Amniotic epithelial cell (primary cell): ENCODE results near the gene BAIAP2.
"Not testable (repeated sequence)": the region's sequence is repeated elsewhere in the genome, so short reads cannot be mapped to it uniquely, and the experiment has no call there.

ENCODE experiments used
- DNase-seq: peaks from one replicate; pipeline ENCODE4 v3.0.0-alpha.2; 2010; ENCODE audit warnings: low read depth

Gene BAIAP2

DNA sequence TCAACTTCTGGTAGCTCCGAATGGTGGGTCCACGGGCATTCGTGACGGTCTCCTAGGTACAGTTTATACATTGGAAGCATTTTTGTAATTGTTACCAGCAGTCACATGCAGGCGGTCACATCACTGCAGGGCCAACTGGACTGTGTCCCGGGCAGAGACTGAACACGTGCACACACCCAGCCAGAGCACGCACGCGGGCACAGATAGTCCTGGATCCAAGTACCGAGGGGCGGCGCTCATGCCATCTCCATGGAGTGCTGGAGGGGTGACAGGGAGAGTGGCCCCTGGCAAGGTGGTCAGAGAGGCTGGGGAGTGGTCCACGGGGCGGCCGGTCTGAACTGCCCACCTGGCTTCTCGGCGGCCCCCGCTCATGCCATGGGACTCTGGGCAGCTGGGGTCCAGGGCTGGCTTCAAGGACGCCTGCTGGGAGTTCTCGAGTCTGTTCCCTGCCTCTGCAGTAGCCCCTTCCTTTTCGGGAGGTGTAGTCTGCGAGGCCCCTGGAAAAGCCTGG is 34.2 kb downstream of the BAIAP2 start:
- DNase-seq, result no peak

DNA sequence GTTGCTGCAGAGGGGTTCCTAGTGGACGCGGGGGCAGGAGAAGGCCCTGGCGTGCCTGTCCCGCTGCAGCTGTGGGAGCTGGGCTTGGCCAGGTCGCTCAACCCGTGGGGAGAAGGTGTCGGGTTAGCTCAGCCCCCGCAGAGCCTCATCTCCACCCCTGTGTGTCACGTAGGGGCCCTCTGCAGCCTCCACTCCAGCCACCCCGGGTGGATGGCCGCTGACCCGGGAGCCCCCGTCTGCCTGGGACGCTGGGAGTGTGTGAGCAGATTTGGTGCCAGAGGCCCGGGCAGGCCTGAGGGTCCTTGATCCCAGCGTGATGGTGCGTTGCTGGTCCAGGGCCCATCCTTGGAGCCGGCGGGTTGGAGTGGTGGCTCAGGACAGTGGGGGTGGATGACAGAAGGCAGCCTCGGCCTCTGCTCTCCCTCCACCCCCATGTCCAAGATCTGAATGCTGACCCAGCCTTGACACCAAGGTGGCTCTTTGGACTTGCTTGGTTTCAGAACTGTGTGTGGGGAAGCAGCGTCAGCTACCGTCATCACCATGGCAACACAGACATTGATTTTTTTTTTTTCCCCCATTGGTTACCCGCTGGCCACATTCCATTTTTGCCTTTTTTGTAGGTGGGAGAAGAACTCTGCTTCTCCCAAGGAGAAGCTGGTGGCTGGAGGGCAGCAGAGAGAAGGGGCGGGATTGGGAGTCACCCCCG is 35.7 kb downstream of the BAIAP2 start:
- DNase-seq, result no peak

- no peak for DNase-seq
Measured at GRCh38 chr17:81071761-81072741, 37.1 kb downstream of the BAIAP2 start.

- no peak for DNase-seq
Measured at GRCh38 chr17:81073967-81074839, 39.3 kb downstream of the BAIAP2 start.

DNA sequence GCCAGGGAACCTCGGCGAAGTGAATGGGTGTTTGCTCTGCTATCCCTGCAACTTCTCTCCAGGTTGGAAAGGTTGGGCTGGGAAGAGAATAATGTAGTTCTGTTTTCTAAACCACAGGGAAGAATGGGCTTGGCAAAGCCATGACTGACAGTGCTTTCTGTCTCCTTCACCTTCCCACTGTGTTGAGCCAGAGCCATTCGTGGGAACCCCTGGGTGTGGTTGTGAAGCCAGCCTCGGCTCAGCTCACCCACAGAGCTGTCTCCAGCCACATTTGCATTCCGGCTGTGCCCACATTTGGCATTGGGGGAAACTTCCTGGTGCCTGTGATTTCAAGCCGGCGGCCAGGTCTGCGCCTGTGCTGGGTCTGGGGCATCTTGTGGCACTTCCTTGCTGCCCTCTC is 39.9 kb downstream of the BAIAP2 start:
- DNase-seq, result no peak

DNA sequence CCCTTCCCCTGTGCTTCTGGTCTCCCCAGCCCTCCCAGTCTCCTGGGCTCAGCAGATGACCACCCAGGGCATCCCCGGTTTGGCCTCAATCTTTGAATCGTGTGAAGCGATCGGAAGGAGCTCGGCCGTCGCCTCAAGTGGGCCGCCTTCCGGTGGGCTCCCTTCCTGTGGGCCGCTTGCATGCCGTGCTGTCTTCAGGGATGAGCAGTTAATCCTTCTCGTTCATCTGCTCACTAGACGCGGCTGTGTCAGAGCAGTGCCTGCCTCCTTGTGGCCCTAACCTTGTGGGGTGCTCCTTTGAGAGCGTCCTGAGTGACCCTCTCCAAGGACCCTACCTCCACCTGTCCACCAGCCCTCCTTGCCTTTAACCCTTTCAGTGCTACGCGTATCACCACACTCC is 40.4 kb downstream of the BAIAP2 start:
- no peak for DNase-seq

GRCh38 chr17:81076141-81076679 is 41.3 kb downstream of the BAIAP2 start:
- no peak for DNase-seq

- not testable (repeated sequence) for DNase-seq
Measured at GRCh38 chr17:81078026-81078913, 43.3 kb downstream of the BAIAP2 start.

DNA sequence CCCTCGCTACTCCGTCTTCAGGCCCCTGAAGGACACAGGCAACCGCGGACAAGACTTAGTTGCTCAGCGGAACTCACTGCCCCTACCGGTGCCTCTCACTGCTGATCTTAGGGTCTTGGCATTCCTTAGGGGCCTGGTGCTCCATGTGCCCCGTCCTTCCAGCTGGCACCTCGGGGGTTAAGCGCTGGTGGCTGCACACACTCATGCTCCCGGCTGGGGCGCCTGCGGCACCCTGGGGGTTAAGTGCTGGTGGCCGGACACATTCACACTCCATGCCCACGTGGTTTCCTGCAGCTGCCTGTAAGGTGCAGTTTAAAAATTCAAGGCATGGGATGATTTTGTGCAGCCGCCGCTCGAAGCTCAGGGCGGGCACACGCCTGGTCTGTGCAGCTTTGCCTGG is 45.1 kb downstream of the BAIAP2 start:
- DNase-seq, result no peak

GRCh38 chr17:81081222-81082176 is 46.5 kb downstream of the BAIAP2 start:
- DNase-seq, result no peak

- DNase-seq, result no peak
Measured at GRCh38 chr17:81082177-81083073, 47.5 kb downstream of the BAIAP2 start.

DNA sequence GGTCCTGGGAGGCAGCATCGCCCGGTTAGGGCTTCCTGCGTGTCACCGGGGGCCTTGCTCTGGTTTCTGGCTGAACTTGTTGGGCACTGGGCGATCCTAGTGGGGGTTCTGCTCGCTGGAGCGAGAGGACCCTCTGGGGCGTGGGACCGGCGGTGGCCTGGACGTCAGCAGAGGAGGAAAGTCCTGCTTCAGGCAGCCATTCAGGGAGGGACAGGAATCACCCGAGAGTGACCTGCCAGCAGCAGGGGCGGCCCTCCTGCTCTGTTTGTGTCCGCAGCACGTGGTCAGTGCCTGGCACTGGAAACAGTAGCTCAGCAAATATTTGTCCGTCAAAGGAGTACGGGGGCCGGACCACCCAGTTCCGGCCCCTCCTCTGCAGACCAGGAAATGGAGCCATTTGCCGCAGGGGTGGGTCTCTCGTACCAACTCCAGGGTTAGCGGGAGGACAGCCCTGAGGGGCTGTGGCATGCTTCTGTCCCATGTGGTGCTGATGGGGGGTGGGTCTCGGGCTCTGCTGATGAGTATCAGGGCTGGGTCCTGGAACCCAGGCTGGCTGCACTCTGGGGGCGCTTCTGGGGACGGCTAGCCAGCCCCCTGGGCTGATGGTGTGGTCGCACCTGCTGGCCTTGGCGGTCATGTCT is 48.3 kb downstream of the BAIAP2 start:
- no peak for DNase-seq

GRCh38 chr17:81084680-81085419 is 49.9 kb downstream of the BAIAP2 start:
- no peak for DNase-seq

- no peak for DNase-seq
Measured at GRCh38 chr17:81085420-81085911, 50.5 kb downstream of the BAIAP2 start.

DNA sequence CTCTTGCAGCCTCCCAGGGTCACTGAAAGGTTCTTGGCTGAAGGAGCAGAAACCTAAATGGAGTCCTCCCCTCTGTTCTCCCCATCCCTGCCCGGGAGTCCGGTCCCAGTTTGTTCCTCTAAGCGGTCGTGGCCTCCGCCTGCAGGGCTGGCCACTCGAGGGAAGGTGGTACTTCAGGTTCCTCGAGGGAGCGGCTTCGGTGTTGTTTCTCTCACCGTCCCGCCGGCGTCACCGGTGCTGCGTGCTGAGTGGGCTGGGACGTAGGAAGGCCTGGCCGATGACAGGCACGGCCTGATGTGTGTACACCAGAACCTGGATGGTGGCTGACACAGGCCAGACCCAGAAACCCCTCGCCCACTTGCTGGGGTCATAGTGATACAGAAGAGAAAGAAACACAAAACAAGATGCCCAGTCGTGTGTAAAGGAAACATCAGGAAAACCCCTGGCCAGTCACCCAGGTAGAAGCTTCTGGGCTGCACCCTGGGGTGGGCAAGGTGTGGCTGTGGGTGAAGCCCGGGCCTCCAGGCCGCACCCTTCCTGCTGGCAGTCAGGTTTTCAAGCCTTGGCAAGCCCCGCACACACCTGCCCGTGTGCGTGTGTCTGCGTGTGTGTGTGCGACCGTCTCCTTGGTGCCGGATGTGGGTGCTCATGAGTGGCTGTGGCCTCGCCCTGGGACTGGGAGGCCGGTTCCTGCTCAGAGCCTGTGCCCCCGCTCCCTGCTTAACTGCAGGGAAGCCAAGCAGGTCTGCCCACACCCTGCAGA is 52.0 kb downstream of the BAIAP2 start:
- DNase-seq, result no peak
